GM19043 (cell line): ENCODE data around the gene PPIG.
"Not testable (repeated sequence)": the region's sequence is repeated elsewhere in the genome, so short reads cannot be mapped to it uniquely, and the experiment has no call there.

Experiments
- ATAC-seq: cut with Tn5 transposase; IDR thresholded peaks from one replicate; pipeline ENCODE4 v1.9.1; 2021; ENCODE audit warnings: low read depth; ENCODE audit not compliant: unreplicated experiment

Gene PPIG

GRCh38 chr2:169661265-169661664, 77.1 kb downstream of the PPIG start:
- no peak for ATAC-seq

GRCh38 chr2:169662744-169663143, 78.6 kb downstream of the PPIG start:
- no peak for ATAC-seq

- ATAC-seq, result no peak
Measured at GRCh38 chr2:169663247-169663646, 79.1 kb downstream of the PPIG start.

GRCh38 chr2:169664600-169664977, 80.4 kb downstream of the PPIG start:
- ATAC-seq, result no peak

- no peak for ATAC-seq
Measured at GRCh38 chr2:169664978-169665930, 81.1 kb downstream of the PPIG start.

- no peak for ATAC-seq
Measured at GRCh38 chr2:169667583-169667982, 83.4 kb downstream of the PPIG start.

GRCh38 chr2:169670215-169670651, 86.1 kb downstream of the PPIG start:
- ATAC-seq, result no peak

GRCh38 chr2:169670937-169671336, 86.8 kb downstream of the PPIG start:
- no peak for ATAC-seq

- no peak for ATAC-seq
Measured at GRCh38 chr2:169672406-169672805, 88.3 kb downstream of the PPIG start.

GRCh38 chr2:169673106-169673505, 89.0 kb downstream of the PPIG start:
- no peak for ATAC-seq

GRCh38 chr2:169673921-169674320, 89.8 kb downstream of the PPIG start:
- ATAC-seq, result no peak

- ATAC-seq, result no peak
Measured at GRCh38 chr2:169676357-169676756, 92.2 kb downstream of the PPIG start.

GRCh38 chr2:169676850-169677249, 92.7 kb downstream of the PPIG start:
- no peak for ATAC-seq

- ATAC-seq, result no peak
Measured at GRCh38 chr2:169683054-169683424, 98.9 kb downstream of the PPIG start.

- ATAC-seq, result no peak
Measured at GRCh38 chr2:169683425-169684134, 99.4 kb downstream of the PPIG start.

GRCh38 chr2:169684135-169684565, 100.0 kb downstream of the PPIG start:
- ATAC-seq, result no peak

GRCh38 chr2:169684712-169685111, 100.6 kb downstream of the PPIG start:
- ATAC-seq, result not testable (repeated sequence)

- not testable (repeated sequence) for ATAC-seq
Measured at GRCh38 chr2:169686825-169687224, 102.7 kb downstream of the PPIG start.

- ATAC-seq, result not testable (repeated sequence)
Measured at GRCh38 chr2:169687943-169688342, 103.8 kb downstream of the PPIG start.

- no peak for ATAC-seq
Measured at GRCh38 chr2:169690958-169691357, 106.8 kb downstream of the PPIG start.
